Peyer's patch (tissue), 4 donors: ENCODE data around the gene EVPL.

Experiments
- CTCF ChIP-seq, 6 experiments: fragments of 450-650 bp in 4 of 6; fragments of 200-600 bp in 2 of 6; sonication (generic) in 1 of 6; IDR thresholded peaks; one replicate each; pipeline ENCODE4 v1.5.1; 2017 to 2019; ENCODE audit warnings: antibody characterized with exemption in 6 of 6, mild to moderate bottlenecking in 3 of 6, moderate library complexity in 1 of 6
- POLR2A ChIP-seq, 2 donors: fragments of 450-650 bp; IDR thresholded peaks; one replicate each; pipeline ENCODE4 v1.5.1; 2017; ENCODE audit warnings: antibody characterized with exemption in 2 of 2, mild to moderate bottlenecking in 2 of 2, moderate library complexity in 2 of 2

- TF ChIP-seq CTCF (IDR thresholded peaks at IDR 0.05) (no peak), POLR2A (IDR thresholded peaks at IDR 0.05) (no peak)
Measured at GRCh38 chr17:75959051-75959838, 67.9 kb downstream of the EVPL start.
